Neural crest cell (in vitro differentiated cells): ENCODE data around the gene TMEM106C. TPM values are rescaled to one million over a fixed set of nuclear protein-coding genes. Genes with fewer than 3 reads are reported as not detected.
A peak's percentile ranks its signal among the peaks of the same experiment; 100 is the strongest.

Experiments
- DNase-seq: peaks from one replicate; pipeline ENCODE4 v3.0.0; 2021; ENCODE audit warnings: low read depth, mixed read lengths, low spot score
- H3K27ac Mint-ChIP-seq: one replicate; pipeline ENCODE4 v1.8.0; 2021; ENCODE audit warnings: mild to moderate bottlenecking, mixed read lengths; ENCODE audit not compliant: unreplicated experiment
- H3K27me3 Mint-ChIP-seq: 2 replicates; pipeline ENCODE4 v1.8.0; 2021; ENCODE audit warnings: low read depth, mild to moderate bottlenecking, mixed read lengths
- H3K36me3 Mint-ChIP-seq: 2 replicates; pipeline ENCODE4 v1.8.0; 2021; ENCODE audit warnings: low read depth, mild to moderate bottlenecking, mixed read lengths
- H3K4me1 Mint-ChIP-seq: 2 replicates; pipeline ENCODE4 v1.8.0; 2021; ENCODE audit warnings: mixed read lengths
- H3K4me3 Mint-ChIP-seq: one replicate; pipeline ENCODE4 v1.8.0; 2021; ENCODE audit warnings: mild to moderate bottlenecking, mixed read lengths
- H3K9me3 Mint-ChIP-seq: 2 replicates; pipeline ENCODE4 v1.8.0; 2021; ENCODE audit warnings: mixed read lengths
- total RNA-seq: library from RNA; stranded (reverse); gene quantifications from 2 replicates; pipeline ENCODE4 v1.2.1, GENCODE V29; 2021
- TF ChIP-seq, protein P1 (sequence below): fragments of 200-600 bp; sonication (generic); conservative IDR thresholded peaks from 2 replicates; pipeline ENCODE4 v1.5.0; 2021; ENCODE audit warnings: antibody characterized with exemption, mild to moderate bottlenecking

The TMEM106C gene
- total RNA-seq, 1 donor from 2014 or later = 159 TPM

GRCh38 chr12:47970843-47971242 lies 7.4 kb downstream of the TMEM106C start:
- TF ChIP-seq, protein P1, sequence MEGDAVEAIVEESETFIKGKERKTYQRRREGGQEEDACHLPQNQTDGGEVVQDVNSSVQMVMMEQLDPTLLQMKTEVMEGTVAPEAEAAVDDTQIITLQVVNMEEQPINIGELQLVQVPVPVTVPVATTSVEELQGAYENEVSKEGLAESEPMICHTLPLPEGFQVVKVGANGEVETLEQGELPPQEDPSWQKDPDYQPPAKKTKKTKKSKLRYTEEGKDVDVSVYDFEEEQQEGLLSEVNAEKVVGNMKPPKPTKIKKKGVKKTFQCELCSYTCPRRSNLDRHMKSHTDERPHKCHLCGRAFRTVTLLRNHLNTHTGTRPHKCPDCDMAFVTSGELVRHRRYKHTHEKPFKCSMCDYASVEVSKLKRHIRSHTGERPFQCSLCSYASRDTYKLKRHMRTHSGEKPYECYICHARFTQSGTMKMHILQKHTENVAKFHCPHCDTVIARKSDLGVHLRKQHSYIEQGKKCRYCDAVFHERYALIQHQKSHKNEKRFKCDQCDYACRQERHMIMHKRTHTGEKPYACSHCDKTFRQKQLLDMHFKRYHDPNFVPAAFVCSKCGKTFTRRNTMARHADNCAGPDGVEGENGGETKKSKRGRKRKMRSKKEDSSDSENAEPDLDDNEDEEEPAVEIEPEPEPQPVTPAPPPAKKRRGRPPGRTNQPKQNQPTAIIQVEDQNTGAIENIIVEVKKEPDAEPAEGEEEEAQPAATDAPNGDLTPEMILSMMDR = no peak
- Mint-ChIP-seq H3K27ac (peak overlapping the region; percentile 28), H3K9me3 (no peaks in the 10 kb centered on the region), H3K4me1 (peaks cover under 1% of the 10 kb centered on the region), H3K36me3 (peaks cover 18% of the 10 kb centered on the region), H3K4me3 (no peak overlapping the region), H3K27me3 (no peaks in the 10 kb centered on the region)
- no peak for DNase-seq

DNA sequence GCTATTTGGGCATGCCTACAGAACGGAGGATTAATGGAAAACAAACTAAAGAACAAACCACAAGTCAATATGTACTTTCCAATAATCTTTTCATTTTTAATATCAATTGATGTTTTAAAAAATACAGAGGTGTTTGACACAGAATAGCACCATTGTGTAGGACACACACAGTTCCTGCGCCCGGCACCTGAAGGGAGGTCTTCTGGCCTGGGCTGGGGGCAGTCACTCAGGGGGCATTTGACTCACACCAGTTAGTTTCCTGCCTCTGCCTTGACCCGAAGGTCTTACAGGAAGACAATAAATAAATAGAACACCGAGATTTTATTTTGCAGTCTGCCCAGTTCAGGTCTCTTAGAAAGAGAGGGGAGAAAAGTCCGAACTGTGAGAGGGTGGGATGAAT lies 9.5 kb downstream of the TMEM106C start:
- no peak overlapping the region for H3K27ac Mint-ChIP-seq
- H3K9me3 Mint-ChIP-seq = no peaks in the 10 kb centered on the region
- H3K36me3 Mint-ChIP-seq = peaks cover 18% of the 10 kb centered on the region
- TF ChIP-seq, protein P1 = no peak
- DNase-seq = no peak
- no peaks in the 10 kb centered on the region for H3K27me3 Mint-ChIP-seq
- no peaks in the 10 kb centered on the region for H3K4me1 Mint-ChIP-seq
- H3K4me3 Mint-ChIP-seq = no peak overlapping the region

DNA sequence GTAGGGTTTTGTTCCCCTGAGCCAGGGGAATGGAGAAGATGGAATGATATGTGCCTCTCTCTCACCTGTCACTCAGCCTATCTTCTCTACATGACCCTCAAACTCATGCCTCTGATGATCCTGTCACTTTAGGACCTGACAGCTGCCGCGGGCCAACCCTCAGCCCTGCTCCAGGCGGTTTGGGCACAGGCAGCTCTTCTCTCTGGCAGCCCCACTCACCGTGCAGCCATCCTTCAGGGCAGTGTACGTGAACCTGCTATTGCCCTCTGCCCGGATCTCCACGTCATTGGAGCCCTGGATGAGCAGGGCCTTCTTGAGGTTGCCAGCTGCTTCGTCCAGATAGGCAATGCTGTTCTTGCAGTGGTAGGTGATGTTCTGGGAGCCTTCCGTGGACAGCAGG lies 10.5 kb downstream of the TMEM106C start:
- Mint-ChIP-seq H3K4me1 (no peaks in the 10 kb centered on the region), H3K27ac (no peak overlapping the region), H3K9me3 (no peaks in the 10 kb centered on the region), H3K36me3 (peaks cover 18% of the 10 kb centered on the region), H3K4me3 (no peak overlapping the region), H3K27me3 (no peaks in the 10 kb centered on the region)
- DNase-seq = no peak
- TF ChIP-seq, protein P1 = no peak

DNA sequence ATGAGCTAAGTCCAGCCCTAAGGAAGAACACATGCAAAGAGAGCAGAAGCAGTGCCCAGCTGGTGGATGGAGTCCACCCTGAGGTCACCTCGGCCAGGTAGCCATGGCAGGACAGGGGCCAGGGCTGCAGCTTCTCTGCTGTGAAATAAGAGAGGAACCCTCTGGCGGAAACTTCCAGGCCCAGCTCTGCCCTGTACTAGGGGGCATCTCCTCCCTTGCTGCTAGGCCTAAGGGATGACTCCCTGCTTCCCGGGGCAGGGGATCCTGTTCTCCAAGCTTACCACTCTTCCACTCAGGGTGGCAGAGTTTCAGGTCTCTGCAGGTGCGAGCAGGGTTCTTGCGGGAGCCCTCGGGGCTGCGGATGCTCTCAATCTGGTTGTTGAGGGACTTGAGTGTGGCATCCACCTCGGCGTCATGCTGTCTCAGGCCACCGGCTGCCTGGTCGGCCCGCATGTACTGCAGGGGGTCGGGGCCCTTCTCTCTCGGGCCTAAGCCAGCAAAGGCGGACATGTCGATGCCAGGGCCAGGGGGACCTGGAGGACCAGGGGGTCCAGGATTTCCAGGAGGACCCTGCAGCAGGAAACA lies 11.7 kb downstream of the TMEM106C start:
- TF ChIP-seq, protein P1 = no peak
- Mint-ChIP-seq H3K27me3 (no peaks in the 10 kb centered on the region), H3K36me3 (peaks cover 20% of the 10 kb centered on the region), H3K27ac (no peak overlapping the region), H3K4me1 (no peaks in the 10 kb centered on the region), H3K4me3 (no peak overlapping the region), H3K9me3 (no peaks in the 10 kb centered on the region)
- DNase-seq = no peak

GRCh38 chr12:47975816-47976215 lies 12.4 kb downstream of the TMEM106C start:
- Mint-ChIP-seq H3K27ac (no peak overlapping the region), H3K27me3 (no peaks in the 10 kb centered on the region), H3K36me3 (peaks cover 20% of the 10 kb centered on the region), H3K4me1 (no peaks in the 10 kb centered on the region), H3K9me3 (no peaks in the 10 kb centered on the region), H3K4me3 (no peak overlapping the region)
- TF ChIP-seq, protein P1 = no peak
- no peak for DNase-seq
